Measurements from ENCODE around the gene MAST3. TPM values are rescaled to one million over a fixed set of nuclear protein-coding genes. Genes with fewer than 3 reads are reported as not detected.

The MAST3 gene
- total RNA-seq, 1 experiment from 2014 or later: 14.2 TPM

GRCh38 chr19:18165794-18166544, 68.4 kb downstream of the MAST3 start:
- ATAC-seq (no peak), DNase-seq (ENCODE audit: low read depth, low spot score) (no peak)
- Histone ChIP-seq H3K27me3 (ENCODE audit: insufficient read depth, low read length) (no peaks in the 10 kb centered on the region), H3K9me2 (ENCODE audit: insufficient read depth) (no peaks in the 10 kb centered on the region), H3K79me2 (ENCODE audit: insufficient read depth, low read length) (no peaks in the 10 kb centered on the region), H3K9ac (ENCODE audit: low read length) (no peak overlapping the region), H3K4me2 (ENCODE audit: low read length) (no peak overlapping the region), H3K27ac (ENCODE audit: low read depth, low read length) (no peak overlapping the region), H3K4me1 (ENCODE audit: control insufficient read depth in 1 of 2, insufficient read depth in 2 of 2, low read length in 2 of 2) (peaks cover 0 to 6% of the 10 kb centered on the region in 2 experiments; a peak in 2 of 4 replicates), H3K36me3 (ENCODE audit: control insufficient read depth in 1 of 2, insufficient read depth in 2 of 2, low read length in 2 of 2) (peaks cover 25 to 34% of the 10 kb centered on the region in 2 experiments; a peak in 3 of 4 replicates), H3K9me3 (ENCODE audit: control insufficient read depth in 1 of 2, insufficient read depth in 1 of 2, low read depth in 1 of 2, low read length in 2 of 2) (no peaks in the 10 kb centered on the region), H4K20me1 (ENCODE audit: insufficient read depth) (no peaks in the 10 kb centered on the region), H2AFZ (ENCODE audit: low read depth, low read length, poor library complexity, severe bottlenecking) (no peak overlapping the region), H3K4me3 (replicated peaks in 1 of 2; ENCODE audit: low read depth in 1 of 2, low read length in 2 of 2) (no peak overlapping the region)
- no TSS peak for BruUV-seq (replicated peaks)
- RAD21 ChIA-PET (ENCODE audit: low non-redundant PET in 1 of 2, low total read pairs in 2 of 2, uncharacterized antibody in 2 of 2, unreplicated experiment in 2 of 2): interaction anchor here in 1 of 2 experiments (0.7 kb wide), 1 partner anchor 53 kb away, joined by 3 read pairs; no protein-coding TSS in a partner anchor
- POLR2A ChIA-PET: no interaction called here
- intact Hi-C loops (cut with micrococcal nuclease): no loop called here
- no peak for TF ChIP-seq SIN3A (IDR thresholded peaks at IDR 0.05; ENCODE audit: low read depth)
- TF ChIP-seq TCF7L2 (IDR thresholded peaks at IDR 0.05; ENCODE audit: borderline replicate concordance, extremely low read depth, insufficient read depth, insufficient read length): no peak
- no peak for TF ChIP-seq FOSL1 (IDR thresholded peaks at IDR 0.05; ENCODE audit: low read depth)
- TF ChIP-seq JUND (IDR thresholded peaks at IDR 0.05): no peak
- no peak for TF ChIP-seq YY1 (IDR thresholded peaks at IDR 0.05; ENCODE audit: extremely low read depth, insufficient replicate concordance, low read depth, low read length)
- CTCF ChIA-PET: interaction anchor here (1.4 kb wide), 1 partner anchor 53 kb away, joined by 5 read pairs; no protein-coding TSS in a partner anchor

GRCh38 chr19:18167011-18167410, 69.4 kb downstream of the MAST3 start:
- DNase-seq (ENCODE audit: low read depth, low spot score) (no peak), ATAC-seq (no peak)
- intact Hi-C loops (cut with micrococcal nuclease): no loop called here
- no peak overlapping the region for H2AFZ ChIP-seq (ENCODE audit: low read depth, low read length, poor library complexity, severe bottlenecking)
- H3K4me2 ChIP-seq (ENCODE audit: low read length): no peak overlapping the region
- no peak overlapping the region for H3K9ac ChIP-seq (ENCODE audit: low read length)
- H4K20me1 ChIP-seq (ENCODE audit: insufficient read depth): no peaks in the 10 kb centered on the region
- CTCF ChIA-PET: interaction anchor here (1.6 to 2.0 kb wide), 2 partner anchors 26 to 55 kb away, joined by 6 to 24 read pairs; partner anchors contain the start of gene MPV17L2
- H3K27ac ChIP-seq (ENCODE audit: low read depth, low read length): 0 out of 2 replicates have a peak overlapping the region, but pooled peaks have one; percentile 14
- H3K36me3 ChIP-seq (ENCODE audit: control insufficient read depth in 1 of 2, insufficient read depth in 2 of 2, low read length in 2 of 2): peaks cover 20 to 34% of the 10 kb centered on the region in 2 experiments; a peak in 3 of 4 replicates
- no peaks in the 10 kb centered on the region for H3K4me1 ChIP-seq (ENCODE audit: control insufficient read depth in 1 of 2, insufficient read depth in 2 of 2, low read length in 2 of 2)
- no peaks in the 10 kb centered on the region for H3K79me2 ChIP-seq (ENCODE audit: insufficient read depth, low read length)
- no peaks in the 10 kb centered on the region for H3K9me3 ChIP-seq (ENCODE audit: control insufficient read depth in 1 of 2, insufficient read depth in 1 of 2, low read depth in 1 of 2, low read length in 2 of 2)
- H3K9me2 ChIP-seq (ENCODE audit: insufficient read depth): no peaks in the 10 kb centered on the region
- BruUV-seq (replicated peaks): no TSS peak
- POLR2A ChIA-PET: no interaction called here
- H3K4me3 ChIP-seq (replicated peaks in 1 of 2; ENCODE audit: low read depth in 1 of 2, low read length in 2 of 2): no peak overlapping the region
- RAD21 ChIA-PET (ENCODE audit: low non-redundant PET in 1 of 2, low total read pairs in 2 of 2, uncharacterized antibody in 2 of 2, unreplicated experiment in 2 of 2): no interaction called here
- no peaks in the 10 kb centered on the region for H3K27me3 ChIP-seq (ENCODE audit: insufficient read depth, low read length)
- no peak for TF ChIP-seq ELF1 (IDR thresholded peaks at IDR 0.05; ENCODE audit: borderline replicate concordance, low read depth)
- TF ChIP-seq RAD21 (IDR thresholded peaks at IDR 0.05; ENCODE audit: low read depth): no peak
- TF ChIP-seq EZH2 (IDR thresholded peaks at IDR 0.05): no peak
- TF ChIP-seq, protein P1, sequence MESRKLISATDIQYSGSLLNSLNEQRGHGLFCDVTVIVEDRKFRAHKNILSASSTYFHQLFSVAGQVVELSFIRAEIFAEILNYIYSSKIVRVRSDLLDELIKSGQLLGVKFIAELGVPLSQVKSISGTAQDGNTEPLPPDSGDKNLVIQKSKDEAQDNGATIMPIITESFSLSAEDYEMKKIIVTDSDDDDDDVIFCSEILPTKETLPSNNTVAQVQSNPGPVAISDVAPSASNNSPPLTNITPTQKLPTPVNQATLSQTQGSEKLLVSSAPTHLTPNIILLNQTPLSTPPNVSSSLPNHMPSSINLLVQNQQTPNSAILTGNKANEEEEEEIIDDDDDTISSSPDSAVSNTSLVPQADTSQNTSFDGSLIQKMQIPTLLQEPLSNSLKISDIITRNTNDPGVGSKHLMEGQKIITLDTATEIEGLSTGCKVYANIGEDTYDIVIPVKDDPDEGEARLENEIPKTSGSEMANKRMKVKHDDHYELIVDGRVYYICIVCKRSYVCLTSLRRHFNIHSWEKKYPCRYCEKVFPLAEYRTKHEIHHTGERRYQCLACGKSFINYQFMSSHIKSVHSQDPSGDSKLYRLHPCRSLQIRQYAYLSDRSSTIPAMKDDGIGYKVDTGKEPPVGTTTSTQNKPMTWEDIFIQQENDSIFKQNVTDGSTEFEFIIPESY (IDR thresholded peaks at IDR 0.05; ENCODE audit: extremely low read depth, insufficient replicate concordance, low read length): no peak
- no peak for TF ChIP-seq EZH2phosphoT487 (IDR thresholded peaks at IDR 0.05; ENCODE audit: borderline replicate concordance)
- no peak for TF ChIP-seq TCF7L2 (IDR thresholded peaks at IDR 0.05; ENCODE audit: borderline replicate concordance, extremely low read depth, insufficient read depth, insufficient read length)
- no peak for TF ChIP-seq MAX (IDR thresholded peaks at IDR 0.05)
- no peak for TF ChIP-seq POLR2AphosphoS5 (IDR thresholded peaks at IDR 0.05; ENCODE audit: low read depth, low read length)
- no peak for TF ChIP-seq CTCF (IDR thresholded peaks at IDR 0.05 in 2 of 3, conservative IDR thresholded peaks at IDR 0.05 in 1 of 3; ENCODE audit: borderline replicate concordance in 1 of 3, insufficient read depth in 1 of 3, low read depth in 2 of 3, low read length in 2 of 3)
- TF ChIP-seq ZNF274 (IDR thresholded peaks at IDR 0.05; ENCODE audit: low read depth, low read length): no peak

Measured in HCT116 (cell line).